A549 (cell line): ENCODE data around the gene TMEM54. TPM values are rescaled to one million over a fixed set of nuclear protein-coding genes. Genes with fewer than 3 reads are reported as not detected.

Experiments used
- ATAC-seq, 2 experiments: fragments of 200-7000 bp in 1 of 2; fragments of >200 bp in 1 of 2; cut with Nextera tagmentation in 1 of 2; cut with Tn5 transposase in 1 of 2; 3 replicates each; pipeline versions ENCODE4 v1.8.0 to v1.9.1; 2018 to 2020; ENCODE audit warnings: mild to moderate bottlenecking in 1 of 2, moderate library complexity in 1 of 2
- CTCF ChIA-PET: fragments of 300-600 bp; sonication (Branson Sonifier 250); formaldehyde crosslinking; extraction: SDS; loops from one replicate; lab custom pipeline; 2021; ENCODE audit warnings: antibody characterized with exemption, inconsistent platforms; lab: Yijun Ruan, JAX
- POLR2A ChIA-PET: fragments of 350-600 bp; formaldehyde crosslinking; extraction: SDS; loops from one replicate; lab custom pipeline; 2021; ENCODE audit warnings: antibody characterized with exemption, inconsistent platforms; lab: Yijun Ruan, JAX
- DNase-seq, 2 experiments: peaks; one replicate each; pipeline versions ENCODE4 v3.0.0 to v3.0.0-alpha.2; 2011 to 2016; ENCODE audit warnings: low read depth in 1 of 2, low spot score in 1 of 2
- FAIRE-seq: peaks from 2 replicates; lab custom pipeline; 2011; peaks lifted over from hg19 to GRCh38; lab: Jason Lieb, UNC
- H3K27ac ChIP-seq, 2 experiments: fragments of >200 bp; sonication (Bioruptor Twin); formaldehyde crosslinking; 3 replicates each; pipeline ENCODE4 v1.5.1; 2016 to 2017
- H3K4me1 ChIP-seq: fragments of >200 bp; sonication (Bioruptor Twin); formaldehyde crosslinking; 3 replicates; pipeline ENCODE4 v1.6.1; 2016
- H3K4me2 ChIP-seq: fragments of >200 bp; sonication (Bioruptor Twin); formaldehyde crosslinking; 3 replicates; pipeline ENCODE4 v1.6.1; 2016
- H3K4me3 ChIP-seq: fragments of >200 bp; sonication (Bioruptor Twin); formaldehyde crosslinking; 3 replicates; pipeline ENCODE4 v1.5.1; 2016
- H3K9me3 ChIP-seq: fragments of >200 bp; sonication (Bioruptor Twin); formaldehyde crosslinking; 3 replicates; pipeline ENCODE4 v1.6.1; 2016
- BHLHE40 ChIP-seq: IDR thresholded peaks from 2 replicates; pipeline ENCODE4 v1.6.1; 2012; ENCODE audit warnings: low read depth, low read length, inconsistent platforms
- CEBPB ChIP-seq, 2 experiments: fragments of >200 bp in 1 of 2; sonication (Bioruptor Twin) in 1 of 2; formaldehyde crosslinking in 1 of 2; IDR thresholded peaks; 2 replicates each; pipeline ENCODE4 v1.6.1; 2012 to 2016
- CHD4 ChIP-seq: fragments of 200-600 bp; sonication (generic); IDR thresholded peaks from 2 replicates; pipeline ENCODE4 v1.6.1; 2016; ENCODE audit warnings: antibody characterized with exemption, mild to moderate bottlenecking, borderline replicate concordance
- FOSB ChIP-seq: fragments of 250-450 bp; sonication (Bioruptor Pico); IDR thresholded peaks from 2 replicates; pipeline ENCODE4 v1.5.0; 2020; ENCODE audit warnings: mild to moderate bottlenecking, moderate library complexity
- FOSL2 ChIP-seq, 2 experiments: fragments of 450-650 bp in 1 of 2; fragments of >200 bp in 1 of 2; sonication (Bioruptor Twin) in 1 of 2; formaldehyde crosslinking; IDR thresholded peaks; 2 replicates each; pipeline versions ENCODE4 v1.5.0 to v1.6.1; 2016 to 2020; ENCODE audit warnings: mild to moderate bottlenecking in 1 of 2, moderate library complexity in 1 of 2
- GATA3 ChIP-seq: IDR thresholded peaks from 2 replicates; pipeline ENCODE4 v1.6.1; 2012; ENCODE audit warnings: borderline replicate concordance
- HOXA7 ChIP-seq: fragments of 250-450 bp; sonication (Bioruptor Pico); IDR thresholded peaks from 2 replicates; pipeline ENCODE4 v1.5.0; 2020; ENCODE audit warnings: mild to moderate bottlenecking, moderate library complexity
- KDM5A ChIP-seq: fragments of 200-600 bp; sonication (generic); IDR thresholded peaks from 2 replicates; pipeline ENCODE4 v1.6.1; 2016; ENCODE audit warnings: antibody characterized with exemption, mild to moderate bottlenecking
- NPAS2 ChIP-seq: fragments of 250-450 bp; sonication (Bioruptor Pico); IDR thresholded peaks from 2 replicates; pipeline ENCODE4 v1.8.0; 2022; ENCODE audit warnings: mild to moderate bottlenecking, moderate library complexity, borderline replicate concordance
- NR3C1 ChIP-seq: fragments of >200 bp; sonication (Bioruptor Twin); formaldehyde crosslinking; IDR thresholded peaks from 3 replicates; pipeline ENCODE4 v1.6.1; 2017
- RCOR1 ChIP-seq: fragments of 150-350 bp; IDR thresholded peaks from 2 replicates; pipeline ENCODE4 v1.6.1; 2014; ENCODE audit warnings: antibody characterized with exemption, low read length, low read depth
- SREBF2 ChIP-seq: fragments of 450-650 bp; IDR thresholded peaks from 2 replicates; pipeline ENCODE4 v1.6.1; 2014; ENCODE audit warnings: mild to moderate bottlenecking, moderate library complexity
- ZFP36 ChIP-seq: fragments of 450-650 bp; IDR thresholded peaks from 2 replicates; pipeline ENCODE4 v1.6.1; 2014; ENCODE audit warnings: borderline replicate concordance; ENCODE audit not compliant: partially characterized antibody
- WGBS: methylation state at CpG from one replicate; pipeline ENCODE4 v1.1.6; 2017; ENCODE audit errors: missing lambda C conversion rate; 5-methylcytosine and 5-hydroxymethylcytosine counted together
- polyA plus RNA-seq, 4 experiments: library from polyadenylated mRNA; depleted of rRNA in 3 of 4; stranded (reverse); fragments of >200 nt; fragmentation: RNase III in 1 of 4; extraction: RNeasy Plus Mini Kit Qiagen cat#74134 plus additional on column Dnase treatment in 1 of 4; gene quantifications; 2 replicates in 3 of 4; 3 replicates in 1 of 4; pipeline ENCODE4 v1.2.3, GENCODE V29; 2011 to 2017
- TF ChIP-seq, protein P1 (sequence below): fragments of 200-600 bp; sonication (generic); IDR thresholded peaks from 2 replicates; pipeline ENCODE4 v1.6.1; 2016; ENCODE audit warnings: antibody characterized with exemption, mild to moderate bottlenecking, moderate library complexity
- TF ChIP-seq, protein P2 (sequence below): fragments of 450-650 bp; IDR thresholded peaks from 2 replicates; pipeline ENCODE4 v1.6.1; 2014; ENCODE audit warnings: antibody characterized with exemption
- TF ChIP-seq, protein P3 (sequence below): IDR thresholded peaks from 2 replicates; pipeline ENCODE4 v1.6.1; 2012
- TF ChIP-seq, protein P4 (sequence below): fragments of >200 bp; sonication (Bioruptor Twin); formaldehyde crosslinking; IDR thresholded peaks from 2 replicates; pipeline ENCODE4 v1.6.1; 2016
- TF ChIP-seq, protein P5 (sequence below): fragments of 250-450 bp; sonication (Bioruptor Pico); IDR thresholded peaks from 2 replicates; pipeline ENCODE4 v1.5.0; 2021; ENCODE audit warnings: mild to moderate bottlenecking, moderate library complexity, borderline replicate concordance

TMEM54 gene
- polyA plus RNA-seq, 2 of the 4 experiments (the other 2 are of a cell fraction): 22.1 to 29.7 TPM

DNA sequence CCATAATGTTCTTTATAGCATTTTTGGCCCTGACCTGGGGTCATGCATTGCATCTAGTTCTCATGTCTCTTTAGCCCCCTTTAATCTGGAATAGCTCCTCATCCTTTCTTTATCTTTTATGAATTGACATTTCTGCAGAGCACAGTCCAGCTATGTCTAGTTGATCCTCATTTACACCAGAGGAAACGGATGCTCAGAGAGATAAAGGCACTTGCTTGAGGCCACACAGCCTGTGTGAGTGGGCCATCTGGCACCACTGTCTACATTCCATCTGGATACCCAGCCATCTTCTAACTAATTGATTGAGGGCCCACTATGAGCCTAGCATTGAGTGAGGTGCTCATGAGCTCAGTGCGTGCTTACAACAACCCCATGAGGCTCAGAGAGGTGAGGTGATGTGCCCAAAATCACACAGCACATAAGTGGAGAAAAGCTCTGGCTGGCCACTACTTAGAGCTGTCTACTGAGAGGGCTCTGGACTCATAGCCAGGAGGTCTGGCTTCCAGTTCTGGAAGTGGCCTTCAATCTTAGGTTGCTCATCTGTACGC lies 11.4 kb downstream of the TMEM54 start:
- Histone ChIP-seq H3K4me1 (peaks cover 7% of the 10 kb centered on the region; the same call in 1 of the 3 replicates), H3K9me3 (no peaks in the 10 kb centered on the region)
- TF ChIP-seq CEBPB (IDR thresholded peaks at IDR 0.05) (no peak), NR3C1 (no peak), HOXA7 (CRISPR knock-in tag) (no peak), NPAS2 (CRISPR knock-in tag) (no peak), RCOR1 (no peak), KDM5A (no peak), FOSL2 (IDR thresholded peaks at IDR 0.05) (no peak), FOSL2 (CRISPR knock-in tag; IDR thresholded peaks at IDR 0.05) (no peak), GATA3 (no peak), SREBF2 (no peak), CHD4 (no peak), FOSB (CRISPR knock-in tag) (no peak), BHLHE40 (no peak), ZFP36 (no peak)
- TF ChIP-seq, protein P1, sequence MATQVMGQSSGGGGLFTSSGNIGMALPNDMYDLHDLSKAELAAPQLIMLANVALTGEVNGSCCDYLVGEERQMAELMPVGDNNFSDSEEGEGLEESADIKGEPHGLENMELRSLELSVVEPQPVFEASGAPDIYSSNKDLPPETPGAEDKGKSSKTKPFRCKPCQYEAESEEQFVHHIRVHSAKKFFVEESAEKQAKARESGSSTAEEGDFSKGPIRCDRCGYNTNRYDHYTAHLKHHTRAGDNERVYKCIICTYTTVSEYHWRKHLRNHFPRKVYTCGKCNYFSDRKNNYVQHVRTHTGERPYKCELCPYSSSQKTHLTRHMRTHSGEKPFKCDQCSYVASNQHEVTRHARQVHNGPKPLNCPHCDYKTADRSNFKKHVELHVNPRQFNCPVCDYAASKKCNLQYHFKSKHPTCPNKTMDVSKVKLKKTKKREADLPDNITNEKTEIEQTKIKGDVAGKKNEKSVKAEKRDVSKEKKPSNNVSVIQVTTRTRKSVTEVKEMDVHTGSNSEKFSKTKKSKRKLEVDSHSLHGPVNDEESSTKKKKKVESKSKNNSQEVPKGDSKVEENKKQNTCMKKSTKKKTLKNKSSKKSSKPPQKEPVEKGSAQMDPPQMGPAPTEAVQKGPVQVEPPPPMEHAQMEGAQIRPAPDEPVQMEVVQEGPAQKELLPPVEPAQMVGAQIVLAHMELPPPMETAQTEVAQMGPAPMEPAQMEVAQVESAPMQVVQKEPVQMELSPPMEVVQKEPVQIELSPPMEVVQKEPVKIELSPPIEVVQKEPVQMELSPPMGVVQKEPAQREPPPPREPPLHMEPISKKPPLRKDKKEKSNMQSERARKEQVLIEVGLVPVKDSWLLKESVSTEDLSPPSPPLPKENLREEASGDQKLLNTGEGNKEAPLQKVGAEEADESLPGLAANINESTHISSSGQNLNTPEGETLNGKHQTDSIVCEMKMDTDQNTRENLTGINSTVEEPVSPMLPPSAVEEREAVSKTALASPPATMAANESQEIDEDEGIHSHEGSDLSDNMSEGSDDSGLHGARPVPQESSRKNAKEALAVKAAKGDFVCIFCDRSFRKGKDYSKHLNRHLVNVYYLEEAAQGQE: no peak
- TF ChIP-seq, protein P2, sequence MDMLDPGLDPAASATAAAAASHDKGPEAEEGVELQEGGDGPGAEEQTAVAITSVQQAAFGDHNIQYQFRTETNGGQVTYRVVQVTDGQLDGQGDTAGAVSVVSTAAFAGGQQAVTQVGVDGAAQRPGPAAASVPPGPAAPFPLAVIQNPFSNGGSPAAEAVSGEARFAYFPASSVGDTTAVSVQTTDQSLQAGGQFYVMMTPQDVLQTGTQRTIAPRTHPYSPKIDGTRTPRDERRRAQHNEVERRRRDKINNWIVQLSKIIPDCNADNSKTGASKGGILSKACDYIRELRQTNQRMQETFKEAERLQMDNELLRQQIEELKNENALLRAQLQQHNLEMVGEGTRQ: no peak
- TF ChIP-seq, protein P3, sequence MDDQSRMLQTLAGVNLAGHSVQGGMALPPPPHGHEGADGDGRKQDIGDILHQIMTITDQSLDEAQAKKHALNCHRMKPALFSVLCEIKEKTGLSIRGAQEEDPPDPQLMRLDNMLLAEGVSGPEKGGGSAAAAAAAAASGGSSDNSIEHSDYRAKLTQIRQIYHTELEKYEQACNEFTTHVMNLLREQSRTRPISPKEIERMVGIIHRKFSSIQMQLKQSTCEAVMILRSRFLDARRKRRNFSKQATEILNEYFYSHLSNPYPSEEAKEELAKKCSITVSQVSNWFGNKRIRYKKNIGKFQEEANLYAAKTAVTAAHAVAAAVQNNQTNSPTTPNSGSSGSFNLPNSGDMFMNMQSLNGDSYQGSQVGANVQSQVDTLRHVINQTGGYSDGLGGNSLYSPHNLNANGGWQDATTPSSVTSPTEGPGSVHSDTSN: no peak
- TF ChIP-seq, protein P4, sequence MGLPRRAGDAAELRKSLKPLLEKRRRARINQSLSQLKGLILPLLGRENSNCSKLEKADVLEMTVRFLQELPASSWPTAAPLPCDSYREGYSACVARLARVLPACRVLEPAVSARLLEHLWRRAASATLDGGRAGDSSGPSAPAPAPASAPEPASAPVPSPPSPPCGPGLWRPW: no peak
- TF ChIP-seq, protein P5, sequence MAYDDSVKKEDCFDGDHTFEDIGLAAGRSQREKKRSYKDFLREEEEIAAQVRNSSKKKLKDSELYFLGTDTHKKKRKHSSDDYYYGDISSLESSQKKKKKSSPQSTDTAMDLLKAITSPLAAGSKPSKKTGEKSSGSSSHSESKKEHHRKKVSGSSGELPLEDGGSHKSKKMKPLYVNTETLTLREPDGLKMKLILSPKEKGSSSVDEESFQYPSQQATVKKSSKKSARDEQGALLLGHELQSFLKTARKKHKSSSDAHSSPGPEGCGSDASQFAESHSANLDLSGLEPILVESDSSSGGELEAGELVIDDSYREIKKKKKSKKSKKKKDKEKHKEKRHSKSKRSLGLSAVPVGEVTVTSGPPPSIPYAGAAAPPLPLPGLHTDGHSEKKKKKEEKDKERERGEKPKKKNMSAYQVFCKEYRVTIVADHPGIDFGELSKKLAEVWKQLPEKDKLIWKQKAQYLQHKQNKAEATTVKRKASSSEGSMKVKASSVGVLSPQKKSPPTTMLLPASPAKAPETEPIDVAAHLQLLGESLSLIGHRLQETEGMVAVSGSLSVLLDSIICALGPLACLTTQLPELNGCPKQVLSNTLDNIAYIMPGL (CRISPR knock-in tag): no peak
- TF ChIP-seq, all 56 proteins: peak for 0
- ChIA-PET POLR2A (no interaction called here), CTCF (interaction anchor here (1.4 to 5.3 kb wide), 5 partner anchors 9 to 196 kb away, joined by 3 to 30 read pairs (median 5); no protein-coding TSS in a partner anchor)
- DNase-seq (no peak), ATAC-seq (no peak), FAIRE-seq (no peak)
- Histone ChIP-seq H3K4me2 (no peak overlapping the region), H3K27ac (no peak overlapping the region), H3K4me3 (no peak overlapping the region)
- WGBS: 66% methylated on average over 3 of the region's 3 CpGs
